Measurements from ENCODE around the gene ZMYM1. TPM values are rescaled to one million over a fixed set of nuclear protein-coding genes. Genes with fewer than 3 reads are reported as not detected.

Gene ZMYM1
- total RNA-seq, 4 donors from 2014 or later, result 7.3 to 19.1 (median 14.5) TPM

DNA sequence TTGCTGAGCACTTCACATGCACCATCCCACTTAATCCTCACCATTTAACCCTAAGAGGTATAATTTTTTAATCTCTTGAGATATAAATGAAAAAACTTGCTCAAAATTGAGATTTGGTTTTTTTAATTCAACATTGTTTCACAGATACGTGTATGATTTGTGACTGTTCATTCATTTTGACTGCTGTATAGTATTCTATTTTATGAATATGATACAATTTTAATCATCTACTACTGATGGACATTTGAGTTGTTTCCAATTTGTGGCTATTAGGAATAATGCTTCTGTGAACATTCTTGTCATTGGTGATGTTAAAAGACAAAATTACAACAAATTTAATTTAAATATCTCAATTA, 46.8 kb upstream of the ZMYM1 start:
- H3K9me3 ChIP-seq, result peaks cover 0 to 7% (median 3%) of the 10 kb centered on the region in 4 donors
- H3K27me3 ChIP-seq, result no peaks in the 10 kb centered on the region
- H3K27ac ChIP-seq (replicated peaks in 1 of 4), result peak overlapping the region; percentile 89 to 93 (median 91)
- H3K4me3 ChIP-seq, result peak overlapping the region; percentile 67 to 86 (median 74)
- intact Hi-C loops (cut with DNase I), result loop anchor here (5.0 kb wide), 1 partner anchor 160 kb away; the partner anchor contains the start of gene SFPQ
- 94% methylated on average over 1 of the region's 1 CpG for WGBS
- peaks cover 11 to 38% (median 26%) of the 10 kb centered on the region in 4 donors for H3K4me1 ChIP-seq
- H3K36me3 ChIP-seq, result peaks cover 0 to 5% (median 2%) of the 10 kb centered on the region in 4 donors
- DNase-seq (ENCODE audit: extremely low spot score), result no peak
- TF ChIP-seq POLR2AphosphoS5 (IDR thresholded peaks at IDR 0.05) (no peak), POLR2A (IDR thresholded peaks at IDR 0.05; ENCODE audit: low read depth) (no peak), CTCF (IDR thresholded peaks at IDR 0.05) (no peak), EP300 (IDR thresholded peaks at IDR 0.05) (no peak)

DNA sequence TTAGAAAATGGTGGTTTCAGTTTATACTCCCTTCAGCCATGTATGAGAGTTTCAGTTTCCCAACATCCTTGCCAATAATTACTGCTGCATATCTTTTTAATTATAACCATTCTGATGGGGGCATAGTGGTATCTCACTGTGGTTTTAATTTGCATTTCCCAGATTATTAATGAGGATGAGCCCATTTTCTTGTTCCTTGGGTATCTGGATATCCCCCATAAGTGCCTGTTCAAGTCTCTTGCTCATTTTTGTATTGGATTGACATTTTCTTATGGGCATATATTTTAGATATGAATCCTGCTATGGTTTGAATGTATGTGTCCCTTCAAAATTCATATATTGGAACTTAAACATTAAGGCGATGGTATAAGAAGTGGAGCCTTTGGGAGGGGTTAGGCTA, 45.8 kb upstream of the ZMYM1 start:
- Histone ChIP-seq H3K27ac (replicated peaks in 1 of 4) (no peak overlapping the region), H3K27me3 (no peaks in the 10 kb centered on the region), H3K4me3 (no peak overlapping the region), H3K36me3 (no peaks in the 10 kb centered on the region), H3K4me1 (peaks cover 11 to 31% (median 26%) of the 10 kb centered on the region in 4 donors), H3K9me3 (peaks cover 0 to 7% (median 3%) of the 10 kb centered on the region in 4 donors)
- no peak for DNase-seq (ENCODE audit: extremely low spot score)
- no peak for TF ChIP-seq CTCF (IDR thresholded peaks at IDR 0.05)
- intact Hi-C loops (cut with DNase I), result loop anchor here (5.0 kb wide), 1 partner anchor 159 kb away; the partner anchor contains the start of gene SFPQ
- WGBS, result 95% methylated on average over 1 of the region's 1 CpG

- intact Hi-C loops (cut with DNase I), result no loop called here
- H3K4me3 ChIP-seq, result no peak overlapping the region
- H3K27ac ChIP-seq (replicated peaks in 1 of 4), result no peak overlapping the region
Measured at GRCh38 chr1:35036621-35037020, 42.6 kb upstream of the ZMYM1 start.

GRCh38 chr1:35037206-35037605, 42.0 kb upstream of the ZMYM1 start:
- TF ChIP-seq CTCF (IDR thresholded peaks at IDR 0.05) (no peak), POLR2A (IDR thresholded peaks at IDR 0.05; ENCODE audit: low read depth) (no peak), POLR2AphosphoS5 (IDR thresholded peaks at IDR 0.05) (no peak), EP300 (IDR thresholded peaks at IDR 0.05) (no peak)
- no peak for DNase-seq (ENCODE audit: extremely low spot score)
- peaks cover 0 to under 1% (median under 1%) of the 10 kb centered on the region in 4 donors for H3K4me1 ChIP-seq
- 62% methylated on average over 1 of the region's 1 CpG for WGBS
- H3K4me3 ChIP-seq, result no peak overlapping the region
- H3K36me3 ChIP-seq, result no peaks in the 10 kb centered on the region
- H3K9me3 ChIP-seq, result peaks cover 0 to 7% (median 6%) of the 10 kb centered on the region in 4 donors
- no peak overlapping the region for H3K27ac ChIP-seq (replicated peaks in 1 of 4)
- intact Hi-C loops (cut with DNase I), result no loop called here
- peaks cover 0 to 7% (median 0%) of the 10 kb centered on the region in 4 donors for H3K27me3 ChIP-seq

More at GRCh38 chr1:35036621-35037020, 42.6 kb upstream of the ZMYM1 start:
- Histone ChIP-seq H3K4me1 (peaks cover 0 to 3% (median 1%) of the 10 kb centered on the region in 4 donors), H3K36me3 (no peaks in the 10 kb centered on the region), H3K27me3 (peaks cover 0 to 7% (median 0%) of the 10 kb centered on the region in 4 donors), H3K9me3 (peaks cover 0 to 7% (median 4%) of the 10 kb centered on the region in 4 donors)
- WGBS, result 73% methylated on average over 4 of the region's 4 CpGs
- no peak for DNase-seq (ENCODE audit: extremely low spot score)
- TF ChIP-seq EP300 (IDR thresholded peaks at IDR 0.05) (no peak), POLR2A (IDR thresholded peaks at IDR 0.05; ENCODE audit: low read depth) (no peak), CTCF (IDR thresholded peaks at IDR 0.05) (no peak), POLR2AphosphoS5 (IDR thresholded peaks at IDR 0.05) (no peak)

DNA sequence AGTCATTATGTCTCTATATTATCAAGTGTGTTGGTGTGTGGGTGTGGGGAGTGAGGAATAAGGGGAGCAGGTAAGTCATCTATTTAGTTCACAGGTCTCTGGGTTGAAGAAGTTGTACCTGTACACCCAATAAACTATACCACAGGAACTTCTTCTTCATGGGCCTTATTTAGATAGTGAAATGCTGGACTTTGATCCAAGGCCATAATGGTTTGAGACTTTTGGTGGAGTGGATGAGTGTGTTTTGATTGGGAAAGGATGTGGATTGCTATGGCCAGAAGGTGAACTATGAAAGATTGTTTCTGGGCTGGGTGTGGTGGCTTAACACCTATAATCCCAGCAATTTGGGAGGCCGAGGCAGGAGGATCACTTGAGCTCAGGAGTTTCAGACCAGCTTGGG, 40.5 kb upstream of the ZMYM1 start:
- Histone ChIP-seq H3K4me3 (no peak overlapping the region), H3K27ac (replicated peaks in 1 of 4) (no peak overlapping the region), H3K36me3 (no peaks in the 10 kb centered on the region), H3K27me3 (peaks cover 0 to 7% (median 0%) of the 10 kb centered on the region in 4 donors), H3K9me3 (peaks cover 0 to 6% (median 1%) of the 10 kb centered on the region in 4 donors), H3K4me1 (no peaks in the 10 kb centered on the region)
- no peak for DNase-seq (ENCODE audit: extremely low spot score)
- 91% methylated on average over 1 of the region's 1 CpG for WGBS
- intact Hi-C loops (cut with DNase I), result no loop called here
- TF ChIP-seq CTCF (IDR thresholded peaks at IDR 0.05) (no peak), POLR2A (IDR thresholded peaks at IDR 0.05; ENCODE audit: low read depth) (no peak), POLR2AphosphoS5 (IDR thresholded peaks at IDR 0.05) (no peak), EP300 (IDR thresholded peaks at IDR 0.05) (no peak)
